Putamen (tissue), 1 donor: ENCODE measurements around the gene PIM1.

Source experiments
- DNase-seq: peaks from one replicate; pipeline ENCODE4 v3.0.0-alpha.2; 2016; ENCODE audit warnings: low spot score

Gene PIM1

DNA sequence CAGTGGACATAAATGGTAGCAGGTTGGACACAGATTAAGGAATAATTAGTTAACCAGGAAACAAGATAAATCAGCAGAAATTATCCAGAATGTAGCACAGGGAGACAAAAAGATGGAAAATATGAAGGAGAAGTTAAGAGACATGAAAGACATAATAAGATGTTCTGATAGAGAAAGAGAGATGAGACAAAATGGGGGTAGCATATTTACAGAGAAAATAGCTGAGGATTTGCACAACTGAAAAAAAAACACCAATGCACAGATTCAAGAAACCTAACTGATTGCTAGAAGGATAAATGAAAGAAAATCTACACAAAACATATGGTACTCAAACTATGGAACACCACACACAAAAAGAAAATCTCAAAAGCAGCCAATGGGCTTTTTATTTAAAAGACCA, 53.0 kb downstream of the PIM1 start:
- no peak for DNase-seq
